GM18505 (cell line): ENCODE data around the gene MVP.
"Not testable (repeated sequence)": the region's sequence is repeated elsewhere in the genome, so short reads cannot be mapped to it uniquely, and the experiment has no call there.

ENCODE experiments used
- ATAC-seq: cut with Tn5 transposase; IDR thresholded peaks from one replicate; pipeline ENCODE4 v1.9.1; 2021; ENCODE audit not compliant: unreplicated experiment
- POLR2A ChIP-seq: IDR thresholded peaks from 4 replicates; pipeline ENCODE4 v1.6.1; 2011; ENCODE audit warnings: borderline replicate concordance; ENCODE audit not compliant: insufficient read depth, insufficient read length; ENCODE audit errors: extremely low read depth

Gene MVP

GRCh38 chr16:29790949-29791844 lies 29.1 kb upstream of the MVP start:
- no peak for TF ChIP-seq POLR2A
- no peak for ATAC-seq

- TF ChIP-seq POLR2A: no peak
- no peak for ATAC-seq
Measured at GRCh38 chr16:29791845-29792807, 28.1 kb upstream of the MVP start.

GRCh38 chr16:29793153-29793552 lies 27.1 kb upstream of the MVP start:
- ATAC-seq: not testable (repeated sequence)

GRCh38 chr16:29794231-29794710 lies 26.0 kb upstream of the MVP start:
- no peak for ATAC-seq
- TF ChIP-seq POLR2A: no peak

- TF ChIP-seq POLR2A: no peak
- ATAC-seq: no peak
Measured at GRCh38 chr16:29802416-29802935, 17.8 kb upstream of the MVP start.

- no peak for TF ChIP-seq POLR2A
- no peak for ATAC-seq
Measured at GRCh38 chr16:29804020-29804419, 16.2 kb upstream of the MVP start.

GRCh38 chr16:29804455-29805231 lies 15.6 kb upstream of the MVP start:
- no peak for ATAC-seq
- TF ChIP-seq POLR2A: no peak

- TF ChIP-seq POLR2A: peak; percentile 92
Measured at GRCh38 chr16:29805232-29806098, 14.8 kb upstream of the MVP start.

GRCh38 chr16:29806099-29806579 lies 14.1 kb upstream of the MVP start, which contains the start of gene MAZ:
Gene MAZ (plus strand): TSS chr16:29806529. CDS start chr16:29806702, 173 bp downstream.
- no peak for TF ChIP-seq POLR2A
- ATAC-seq: no peak

More at GRCh38 chr16:29805232-29806098, 14.8 kb upstream of the MVP start:
- peak; percentile 50 for ATAC-seq

- ATAC-seq: no peak
- TF ChIP-seq POLR2A: peak; percentile 31
Measured at GRCh38 chr16:29806641-29807425, 13.4 kb upstream of the MVP start.
